Endothelial cell of umbilical vein (primary cell): ENCODE data around the gene RALGPS1. TPM values are rescaled to one million over a fixed set of nuclear protein-coding genes. Genes with fewer than 3 reads are reported as not detected.

Experiments used
- BruUV-seq: library from RNA; stranded (reverse); fragments of 400-500 nt; replicated peaks from 2 replicates; lab custom pipeline; 2021; lab: Mats Ljungman, UMichigan
- CTCF ChIA-PET: fragments of 300-600, 350-600 bp; sonication (Branson Sonifier 250); formaldehyde crosslinking; loops from one replicate; lab custom pipeline; 2021; ENCODE audit warnings: antibody characterized with exemption, inconsistent platforms; lab: Charles Lee
- POLR2A ChIA-PET: fragments of 300-600, 350-600 bp; sonication (Branson Sonifier 250); formaldehyde crosslinking; loops from one replicate; lab custom pipeline; 2021; ENCODE audit warnings: antibody characterized with exemption, inconsistent platforms; lab: Charles Lee
- DNase-seq: peaks from one replicate; pipeline ENCODE4 v3.0.0-alpha.2; 2011; ENCODE audit warnings: low read depth, low spot score
- FAIRE-seq: peaks from 2 replicates; lab custom pipeline; 2011; peaks lifted over from hg19 to GRCh38; lab: Jason Lieb, UNC
- H2AFZ ChIP-seq: 2 replicates; pipeline ENCODE4 v1.6.0; 2012; ENCODE audit warnings: low read depth, low read length, control low read depth, inconsistent platforms
- H3K27ac ChIP-seq: 2 replicates; pipeline ENCODE4 v1.5.1; 2011; ENCODE audit warnings: low read depth, mild to moderate bottlenecking, control low read depth, low read length, moderate library complexity; ENCODE audit not compliant: insufficient read depth
- H3K27me3 ChIP-seq, 2 experiments: 2 replicates each; pipeline versions ENCODE4 v1.6.0 to v1.6.1; 2011; ENCODE audit warnings: low read length in 2 of 2, mixed read lengths in 1 of 2; ENCODE audit not compliant: control insufficient read depth in 2 of 2, insufficient read depth in 2 of 2
- H3K36me3 ChIP-seq, 2 experiments: 2 replicates in 1 of 2; 3 replicates in 1 of 2; pipeline ENCODE4 v1.5.1; 2011; ENCODE audit warnings: low read length in 2 of 2, mild to moderate bottlenecking in 1 of 2, moderate library complexity in 1 of 2; ENCODE audit not compliant: control insufficient read depth in 2 of 2, insufficient read depth in 2 of 2; ENCODE audit errors: extremely low read depth in 1 of 2
- H3K4me1 ChIP-seq: 3 replicates; pipeline ENCODE4 v1.5.1; 2011; ENCODE audit warnings: mild to moderate bottlenecking, low read length; ENCODE audit not compliant: control insufficient read depth, insufficient read depth; ENCODE audit errors: extremely low read depth
- H3K4me2 ChIP-seq: 2 replicates; pipeline ENCODE4 v1.6.1; 2011; ENCODE audit warnings: low read length, control low read depth, mixed read lengths; ENCODE audit not compliant: insufficient read depth
- H3K4me3 ChIP-seq, 3 experiments: fragments of 200-600 bp in 1 of 3; sonication (generic), shearing (Covaris generic) in 1 of 3; replicated peaks in 1 of 3; 2 replicates each; pipeline ENCODE4 v1.5.1; 2011 to 2016; ENCODE audit warnings: control low read depth in 3 of 3, low read length in 3 of 3, mild to moderate bottlenecking in 2 of 3, inconsistent platforms in 1 of 3, low read depth in 1 of 3, moderate library complexity in 1 of 3; ENCODE audit not compliant: insufficient read depth in 1 of 3
- H3K79me2 ChIP-seq: 2 replicates; pipeline ENCODE4 v1.6.0; 2012; ENCODE audit warnings: low read length, inconsistent platforms; ENCODE audit not compliant: control insufficient read depth, insufficient read depth
- H3K9ac ChIP-seq: replicated peaks from 2 replicates; pipeline ENCODE3; 2011; ENCODE audit warnings: low read length, control low read depth; ENCODE audit not compliant: insufficient read depth; ENCODE audit errors: extremely low read depth
- H3K9me1 ChIP-seq: replicated peaks from 3 replicates; pipeline ENCODE4 v1.6.0; 2011; ENCODE audit warnings: mild to moderate bottlenecking, low read length; ENCODE audit not compliant: control insufficient read depth, insufficient read depth; ENCODE audit errors: extremely low read depth
- H3K9me3 ChIP-seq: replicated peaks from 2 replicates; pipeline ENCODE4 v1.5.1; 2012; ENCODE audit warnings: low read length, inconsistent platforms; ENCODE audit not compliant: control insufficient read depth, insufficient read depth
- H4K20me1 ChIP-seq: replicated peaks from 2 replicates; pipeline ENCODE3; 2011; ENCODE audit warnings: mild to moderate bottlenecking, low read length; ENCODE audit not compliant: control insufficient read depth, insufficient read depth; ENCODE audit errors: extremely low read depth
- CTCF ChIP-seq, 2 donors: IDR thresholded peaks; 1 replicate in 1 of 2; 2 replicates in 1 of 2; pipeline ENCODE4 v1.5.1; 2011; ENCODE audit warnings: low read length in 2 of 2, mild to moderate bottlenecking in 2 of 2, moderate library complexity in 2 of 2, control low read depth in 1 of 2, inconsistent platforms in 1 of 2, low read depth in 1 of 2; ENCODE audit not compliant: insufficient read depth in 1 of 2; ENCODE audit errors: extremely low read depth in 1 of 2
- EZH2 ChIP-seq: IDR thresholded peaks from 2 replicates; pipeline ENCODE4 v1.6.1; 2012; ENCODE audit warnings: borderline replicate concordance, low read depth, mild to moderate bottlenecking, moderate library complexity, low read length, inconsistent platforms; ENCODE audit not compliant: severe bottlenecking
- FOS ChIP-seq: IDR thresholded peaks from 2 replicates; pipeline ENCODE4 v1.6.1; 2011; ENCODE audit warnings: mild to moderate bottlenecking, low read length, moderate library complexity, borderline replicate concordance; ENCODE audit not compliant: insufficient read depth
- GATA2 ChIP-seq: IDR thresholded peaks from 2 replicates; pipeline ENCODE4 v1.7.0; 2011; ENCODE audit warnings: low read depth, mild to moderate bottlenecking, moderate library complexity, mixed read lengths, low read length; ENCODE audit not compliant: insufficient read length, insufficient read depth
- JUN ChIP-seq: IDR thresholded peaks from 2 replicates; pipeline ENCODE4 v1.6.1; 2011; ENCODE audit warnings: borderline replicate concordance, low read depth; ENCODE audit not compliant: insufficient read length, insufficient read depth
- MAX ChIP-seq: IDR thresholded peaks from 2 replicates; pipeline ENCODE4 v1.6.1; 2011; ENCODE audit not compliant: insufficient read depth, insufficient read length
- MYC ChIP-seq: IDR thresholded peaks from one replicate; pipeline ENCODE4 v1.6.1; 2011; ENCODE audit warnings: mild to moderate bottlenecking, low read depth, low read length
- POLR2A ChIP-seq: IDR thresholded peaks from 2 replicates; pipeline ENCODE4 v1.6.1; 2012; ENCODE audit warnings: low read depth, mild to moderate bottlenecking, control low read depth, low read length
- POLR2AphosphoS5 ChIP-seq: IDR thresholded peaks from 2 replicates; pipeline ENCODE4 v1.6.1; 2012; ENCODE audit warnings: low read depth, mild to moderate bottlenecking, control low read depth, low read length, moderate library complexity; ENCODE audit not compliant: insufficient read depth
- dilution Hi-C: fragments of 300-500 bp; cut with MboI; formaldehyde crosslinking; loops from one replicate; pipeline ENCODE4 v1.15.0; 2019; ENCODE audit warnings: low sequenced_read_pairs; ENCODE audit not compliant: extremely low pct_ligation_motif_present
- intact Hi-C: fragments of 100-400 bp; cut with micrococcal nuclease; formaldehyde crosslinking; loops from one replicate; pipeline ENCODE4 v1.10.0; 2022
- polyA plus RNA-seq, 4 experiments: library from polyadenylated mRNA; depleted of rRNA in 3 of 4; stranded (reverse) in 3 of 4; unstranded in 1 of 4; fragments of >200 nt; gene quantifications; 2 replicates each; pipeline versions ENCODE4 v1.2.1 to v1.2.3, GENCODE V29; 2011 to 2012; ENCODE audit warnings: missing spikeins in 1 of 4
- total RNA-seq: library from RNA; stranded (reverse); gene quantifications from 2 replicates; pipeline ENCODE4 v1.2.3, GENCODE V29; 2021

Gene RALGPS1
- total and polyA plus RNA-seq, 2 donors (not counting 3 experiments of a cell fraction or from before 2014, with no cell fraction given): 3.8 to 5.5 TPM

GRCh38 chr9:127038531-127038930 is 123.9 kb downstream of the RALGPS1 start:
- Histone ChIP-seq H4K20me1 (no peaks in the 10 kb centered on the region), H3K9me3 (no peaks in the 10 kb centered on the region), H3K36me3 (no peaks in the 10 kb centered on the region), H2AFZ (no peak overlapping the region), H3K27me3 (no peaks in the 10 kb centered on the region), H3K4me1 (no peaks in the 10 kb centered on the region), H3K4me3 (no peak overlapping the region), H3K4me2 (no peak overlapping the region), H3K9ac (no peak overlapping the region), H3K27ac (no peak overlapping the region), H3K9me1 (no peaks in the 10 kb centered on the region), H3K79me2 (no peaks in the 10 kb centered on the region)
- no TSS peak for BruUV-seq
- CTCF ChIA-PET: no interaction called here
- dilution Hi-C loops: no loop called here
- POLR2A ChIA-PET: no interaction called here
- FAIRE-seq: no peak
- TF ChIP-seq CTCF (IDR thresholded peaks at IDR 0.05; ENCODE audit: extremely low read depth in 1 of 2, insufficient read depth in 1 of 2, low read depth in 1 of 2, low read length in 2 of 2) (no peak), EZH2 (no peak), POLR2AphosphoS5 (no peak), POLR2A (no peak), GATA2 (no peak), JUN (no peak), MYC (no peak), FOS (no peak), MAX (no peak)
- intact Hi-C loops: no loop called here
- no peak for DNase-seq
